ACHN (cell line): ENCODE results near the gene LRRFIP1.
"Not testable (repeated sequence)": the region's sequence is repeated elsewhere in the genome, so short reads cannot be mapped to it uniquely, and the experiment has no call there.

ENCODE experiments used
- DNase-seq: peaks from one replicate; pipeline ENCODE4 v3.0.0-alpha.2; 2015
- in situ Hi-C: cut with HindIII; loops from 2 replicates; pipeline ENCODE4 v1.10.0; 2017; ENCODE audit warnings: low sequenced_read_pairs, low pct_ligation_motif_present, low pct_unique_long_range_greater_than_20kb

The LRRFIP1 gene

GRCh38 chr2:237772513-237772912, 145.1 kb downstream of the LRRFIP1 start:
- no peak for DNase-seq
- in situ Hi-C loops: no loop called here

DNA sequence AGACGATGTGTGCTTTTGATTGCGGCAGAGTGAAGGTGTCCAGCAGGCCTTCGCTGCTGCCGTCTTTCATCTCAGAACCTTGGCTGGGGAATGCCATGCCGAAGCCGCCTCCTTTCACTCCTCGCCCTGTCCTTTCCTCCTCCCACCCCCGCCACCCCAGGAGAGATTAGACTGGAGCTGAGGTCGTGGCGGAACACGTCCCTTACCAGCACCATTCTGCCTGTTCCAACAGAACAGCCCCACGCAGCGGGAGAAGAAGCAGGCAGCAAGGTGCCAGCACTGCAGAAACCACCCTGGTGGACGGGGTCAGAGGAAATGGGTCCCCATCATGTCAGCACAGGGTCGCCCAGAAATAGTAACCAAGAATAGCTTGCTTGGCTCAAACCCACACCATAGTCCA, 146.4 kb downstream of the LRRFIP1 start:
- no peak for DNase-seq
- in situ Hi-C loops: no loop called here

GRCh38 chr2:237774811-237775553, 147.6 kb downstream of the LRRFIP1 start:
- peak; percentile 60 for DNase-seq
- in situ Hi-C loops: no loop called here

DNA sequence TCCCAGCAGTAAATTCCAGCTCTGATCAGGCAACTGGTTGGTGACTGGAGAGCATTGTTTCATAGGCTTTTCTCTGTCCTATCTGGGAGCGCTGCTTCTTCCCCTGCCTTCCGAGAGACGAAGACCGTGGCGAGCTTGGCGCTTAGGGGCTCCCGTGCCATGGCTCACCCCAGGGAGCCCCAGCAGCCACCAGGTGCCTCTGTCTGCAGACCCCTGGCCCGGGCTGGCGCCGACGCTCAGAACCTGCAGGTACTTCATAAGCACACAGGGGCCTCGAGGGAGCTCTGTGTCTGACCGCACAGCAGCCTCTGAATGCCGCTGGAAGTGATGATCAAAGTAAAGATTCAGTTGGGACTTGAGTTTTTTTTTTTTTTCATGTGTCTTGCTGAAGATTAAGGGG, 152.1 kb downstream of the LRRFIP1 start:
- DNase-seq: no peak
- in situ Hi-C loops: no loop called here

DNA sequence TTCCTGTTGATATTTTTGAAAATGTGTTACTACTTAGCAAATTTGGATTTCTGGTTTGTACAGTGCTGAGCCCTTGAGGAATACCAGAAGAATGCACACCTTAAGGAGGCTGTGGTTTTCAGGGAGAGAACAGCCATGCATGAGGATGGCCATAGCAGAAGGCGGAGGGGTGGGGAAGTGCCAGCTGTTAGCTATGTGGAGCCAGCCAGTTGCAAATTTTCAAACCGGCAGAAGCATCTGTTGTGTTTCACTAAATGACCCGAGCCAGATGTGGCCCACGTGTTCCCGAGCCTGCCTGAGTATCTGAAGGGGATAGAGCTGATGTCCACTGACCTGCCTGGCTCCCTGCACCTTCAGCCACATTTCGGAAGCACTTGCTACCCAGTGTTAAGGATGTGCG, 154.8 kb downstream of the LRRFIP1 start:
- DNase-seq: no peak
- in situ Hi-C loops: no loop called here

DNA sequence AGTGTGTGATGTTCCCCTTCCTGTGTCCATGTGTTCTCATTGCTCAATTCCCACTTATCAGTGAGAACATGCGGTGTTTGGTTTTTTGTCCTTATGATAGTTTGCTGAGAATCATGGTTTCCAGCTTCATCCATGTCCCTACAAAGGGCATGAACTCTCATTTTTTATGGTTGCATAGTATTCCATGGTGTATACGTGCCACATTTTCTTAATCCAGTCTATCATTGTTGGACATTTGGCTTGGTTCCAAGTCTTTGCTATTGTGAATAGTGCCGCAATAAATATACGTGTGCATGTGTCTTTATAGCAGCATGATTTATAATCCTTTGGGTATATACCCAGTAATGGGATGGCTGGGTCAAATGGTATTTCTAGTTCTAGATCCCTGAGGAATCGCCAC, 156.3 kb downstream of the LRRFIP1 start:
- in situ Hi-C loops: not testable (repeated sequence)

GRCh38 chr2:237786936-237787335, 159.5 kb downstream of the LRRFIP1 start:
- in situ Hi-C loops: no loop called here
- DNase-seq: no peak

More for the DNA sequence above, 156.3 kb downstream of the LRRFIP1 start:
- not testable (repeated sequence) for DNase-seq

GRCh38 chr2:237790353-237790752, 163.0 kb downstream of the LRRFIP1 start:
- no peak for DNase-seq
- in situ Hi-C loops: no loop called here

- no peak for DNase-seq
- in situ Hi-C loops: no loop called here
These were observed 164.8 kb downstream of the LRRFIP1 start for GRCh38 chr2:237791977-237792727.

DNA sequence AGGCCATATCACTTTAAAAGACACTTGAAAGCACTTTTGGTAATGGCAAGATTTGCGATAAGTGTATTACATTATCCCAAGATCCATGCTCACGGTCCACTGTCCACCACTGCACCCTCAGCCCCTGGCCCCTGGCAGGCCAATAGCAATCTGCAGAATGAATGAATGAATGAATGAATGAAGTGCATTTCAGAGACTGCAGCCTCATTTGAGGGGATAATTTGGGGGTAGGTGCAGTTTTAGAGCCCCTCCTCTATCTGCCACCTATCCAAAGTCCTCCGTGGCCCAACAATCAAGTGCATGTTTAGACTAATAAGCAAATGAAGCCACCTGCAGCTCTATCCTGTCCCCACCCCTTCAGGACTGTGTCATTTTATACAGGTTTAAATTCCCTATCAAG, 169.9 kb downstream of the LRRFIP1 start:
- no peak for DNase-seq
- in situ Hi-C loops: no loop called here

DNA sequence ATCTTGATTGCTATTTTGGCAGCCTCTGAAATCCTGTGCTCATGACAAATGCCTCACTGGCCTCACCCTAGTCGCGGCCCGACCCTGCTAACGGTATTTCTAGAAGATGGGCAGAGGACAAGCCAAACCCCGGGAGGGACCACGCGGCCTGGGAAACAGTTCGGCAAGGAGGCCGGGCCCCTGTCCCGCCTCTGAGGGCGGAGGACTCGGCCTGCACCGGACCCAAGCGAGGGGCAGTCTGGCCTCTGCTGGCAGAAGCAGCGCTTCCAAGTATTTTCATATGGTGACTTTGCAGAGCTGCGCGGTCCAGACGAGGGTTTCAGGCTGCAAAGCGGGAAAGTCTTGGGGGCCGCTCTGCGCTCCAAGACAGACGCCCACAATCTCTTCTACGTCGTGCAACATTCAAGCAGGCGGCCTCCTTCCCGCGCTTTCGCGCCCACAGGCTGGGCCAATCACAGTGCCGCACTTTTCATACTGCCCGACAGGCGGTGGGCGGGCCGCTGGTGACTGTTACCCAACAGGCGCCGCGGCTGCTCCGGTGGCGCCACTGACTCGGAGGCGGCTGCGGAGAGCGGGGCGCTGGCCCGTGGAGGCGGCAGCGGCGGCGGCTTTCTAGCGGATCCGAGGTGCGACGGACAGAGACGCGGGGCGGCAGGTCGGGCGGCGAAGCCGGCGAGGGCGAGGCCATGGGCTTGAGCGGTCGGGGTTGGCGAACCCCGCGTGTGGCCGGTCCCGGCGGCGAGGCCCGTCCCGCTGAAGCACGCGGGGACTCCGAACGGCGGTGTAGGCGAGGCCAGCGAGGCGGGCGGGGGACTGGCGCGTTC, 171.1 kb downstream of the LRRFIP1 start, which contains the start of gene RBM44:
TSS of gene RBM44 (plus strand) at position 544 of the 824 bp plus-strand sequence. CDS start 14,831 bp downstream, outside the sequence.
- in situ Hi-C loops: no loop called here
- no peak for DNase-seq

DNA sequence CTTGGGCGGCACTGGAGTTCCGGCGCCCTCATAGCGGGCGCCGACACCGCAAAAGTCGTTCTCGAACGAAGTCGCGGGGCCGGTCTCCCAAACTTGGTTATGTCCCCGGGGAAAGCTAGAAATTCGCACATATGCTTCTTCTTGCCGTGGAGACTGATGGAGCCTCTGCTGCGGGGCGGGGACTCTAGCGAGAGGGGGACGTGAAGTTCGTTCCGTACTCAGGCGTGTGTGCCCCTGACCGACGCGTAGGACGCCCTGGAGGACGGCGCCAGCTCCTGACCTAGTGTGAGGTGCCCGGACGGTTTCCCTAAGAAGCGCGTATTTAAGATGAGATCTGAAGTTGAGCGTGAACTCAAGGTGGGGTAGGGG, 171.7 kb downstream of the LRRFIP1 start:
- in situ Hi-C loops: no loop called here
- no peak for DNase-seq

GRCh38 chr2:237801466-237801865, 174.1 kb downstream of the LRRFIP1 start:
- DNase-seq: no peak
- in situ Hi-C loops: no loop called here

DNA sequence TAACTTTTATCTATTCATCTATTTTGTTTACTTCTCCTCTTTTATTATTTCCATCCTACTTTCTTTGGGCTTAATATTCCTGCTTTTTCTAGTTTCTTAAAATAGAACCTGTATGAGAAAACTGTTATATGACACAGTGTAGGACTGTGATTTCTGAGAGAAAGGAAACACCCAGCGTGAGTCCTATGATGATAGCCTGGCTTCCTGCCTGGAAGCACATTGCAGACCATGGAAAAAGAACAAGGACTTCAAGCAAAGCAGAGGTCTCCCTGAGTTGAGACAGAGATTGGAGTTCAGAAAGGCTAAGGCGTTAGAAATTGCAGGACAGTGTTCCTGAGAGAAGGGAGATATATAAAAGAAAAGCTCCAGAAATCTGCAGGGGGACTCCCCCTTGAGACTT, 178.9 kb downstream of the LRRFIP1 start:
- in situ Hi-C loops: no loop called here
- no peak for DNase-seq

GRCh38 chr2:237815637-237816036, 188.2 kb downstream of the LRRFIP1 start:
- no peak for DNase-seq
- in situ Hi-C loops: no loop called here

DNA sequence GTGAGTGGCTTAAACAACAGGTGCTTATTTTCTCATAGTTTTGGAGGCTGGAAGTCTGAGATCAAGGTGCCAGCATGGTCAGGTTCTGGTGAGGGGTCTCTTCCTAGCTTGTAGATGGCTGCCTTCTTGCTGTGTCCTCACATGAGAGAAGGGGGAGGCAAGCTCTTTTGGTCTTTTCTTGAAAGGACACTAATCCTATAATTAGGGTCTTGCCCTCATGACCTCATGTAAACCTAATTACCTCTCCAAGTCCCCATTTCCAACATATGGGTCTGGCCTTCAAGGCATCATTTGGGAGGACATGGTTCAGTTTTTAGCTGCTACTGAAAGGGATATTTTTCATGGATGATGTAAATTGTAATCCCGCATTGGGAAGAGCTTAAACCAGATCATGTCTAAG, 189.1 kb downstream of the LRRFIP1 start:
- in situ Hi-C loops: no loop called here
- DNase-seq: no peak

- DNase-seq: no peak
- in situ Hi-C loops: no loop called here
These were observed 190.7 kb downstream of the LRRFIP1 start for GRCh38 chr2:237818066-237818473.

- no peak for DNase-seq
- in situ Hi-C loops: no loop called here
These were observed 191.8 kb downstream of the LRRFIP1 start for GRCh38 chr2:237819231-237819630.

- no peak for DNase-seq
- in situ Hi-C loops: no loop called here
These were observed 193.0 kb downstream of the LRRFIP1 start for GRCh38 chr2:237820421-237820820.
